ENCODE results near the gene SPOCK1. TPM values are rescaled to one million over a fixed set of nuclear protein-coding genes. Genes with fewer than 3 reads are reported as not detected.
A peak's percentile ranks its signal among the peaks of the same experiment; 100 is the strongest.

Gene SPOCK1
- total RNA-seq, 1 donor from 2014 or later: 1.0 TPM

GRCh38 chr5:137320056-137321045 is 178.8 kb downstream of the SPOCK1 start:
- peak; percentile 79 for DNase-seq

- no peak for DNase-seq
Observed at GRCh38 chr5:137318027-137318426, 181.1 kb downstream of the SPOCK1 start.

GRCh38 chr5:137316346-137316736 is 182.8 kb downstream of the SPOCK1 start:
- DNase-seq: peak; percentile 32

- no peak for DNase-seq
Observed at GRCh38 chr5:137315534-137316345, 183.4 kb downstream of the SPOCK1 start.

GRCh38 chr5:137315109-137315508 is 184.0 kb downstream of the SPOCK1 start:
- no peak for DNase-seq

- DNase-seq: no peak
Observed at GRCh38 chr5:137313526-137314175, 185.5 kb downstream of the SPOCK1 start.

- DNase-seq: no peak
Observed at GRCh38 chr5:137312011-137312410, 187.1 kb downstream of the SPOCK1 start.

GRCh38 chr5:137310051-137310730 is 188.9 kb downstream of the SPOCK1 start:
- peak; percentile 82 for DNase-seq

- no peak for DNase-seq
Observed at GRCh38 chr5:137309290-137309689, 189.8 kb downstream of the SPOCK1 start.

- no peak for DNase-seq
Observed at GRCh38 chr5:137308311-137308710, 190.8 kb downstream of the SPOCK1 start.

- no peak for DNase-seq
Observed at GRCh38 chr5:137306903-137307302, 192.2 kb downstream of the SPOCK1 start.

GRCh38 chr5:137305971-137306602 is 193.0 kb downstream of the SPOCK1 start:
- no peak for DNase-seq

- peak; percentile 60 for DNase-seq
Observed at GRCh38 chr5:137304226-137304874, 194.8 kb downstream of the SPOCK1 start.

GRCh38 chr5:137303509-137303908 is 195.6 kb downstream of the SPOCK1 start:
- no peak for DNase-seq

- DNase-seq: peak; percentile 89
Observed at GRCh38 chr5:137300411-137301240, 198.5 kb downstream of the SPOCK1 start.

- no peak for DNase-seq
Observed at GRCh38 chr5:137296213-137296781, 202.8 kb downstream of the SPOCK1 start.

- no peak for DNase-seq
Observed at GRCh38 chr5:137294604-137295003, 204.5 kb downstream of the SPOCK1 start.

- no peak for DNase-seq
Observed at GRCh38 chr5:137292461-137293027, 206.6 kb downstream of the SPOCK1 start.

- DNase-seq: no peak
Observed at GRCh38 chr5:137291436-137291835, 207.7 kb downstream of the SPOCK1 start.

- DNase-seq: no peak
Observed at GRCh38 chr5:137291031-137291430, 208.1 kb downstream of the SPOCK1 start.

All from dermis blood vessel endothelial cell (primary cell).